IMR-90 (cell line): Measurements from ENCODE around the gene C19orf47. TPM values are rescaled to one million over a fixed set of nuclear protein-coding genes. Genes with fewer than 3 reads are reported as not detected.

Experiments
- ATAC-seq: fragments of 200-7000 bp; cut with Tn5 transposase; 2 replicates; pipeline ENCODE4 v1.9.1; 2020; ENCODE audit warnings: low read depth, mild to moderate bottlenecking, moderate library complexity
- BruUV-seq: library from RNA; stranded (reverse); fragments of 400-500 nt; replicated peaks from 2 replicates; lab custom pipeline; 2021; lab: Mats Ljungman, UMichigan
- CTCF ChIA-PET: fragments of 300-600 bp; formaldehyde crosslinking; extraction: SDS; loops from one replicate; lab custom pipeline; 2021; ENCODE audit warnings: antibody characterized with exemption; lab: Yijun Ruan, JAX
- POLR2A ChIA-PET: fragments of 300-600 bp; sonication (Branson Sonifier 250); formaldehyde crosslinking; loops from one replicate; lab custom pipeline; 2022; ENCODE audit warnings: antibody characterized with exemption; ENCODE audit not compliant: unreplicated experiment; lab: Charles Lee
- DNase-seq: peaks from one replicate; pipeline ENCODE4 v3.0.0; 2013
- H2AFZ ChIP-seq: replicated peaks from 2 replicates; pipeline ENCODE3; 2013; ENCODE audit warnings: low read length, mild to moderate bottlenecking; ENCODE audit not compliant: poor library complexity
- H2AK5ac ChIP-seq: 2 replicates; pipeline ENCODE4 v1.6.1; 2013; ENCODE audit warnings: low read depth, low read length, inconsistent platforms
- H2AK9ac ChIP-seq: replicated peaks from 2 replicates; pipeline ENCODE3; 2013; ENCODE audit warnings: mild to moderate bottlenecking, low read depth, low read length, moderate library complexity; ENCODE audit not compliant: poor library complexity
- H2BK120ac ChIP-seq: 2 replicates; pipeline ENCODE4 v1.6.1; 2013; ENCODE audit warnings: low read depth, low read length, inconsistent platforms
- H2BK15ac ChIP-seq: 3 replicates; pipeline ENCODE4 v1.6.1; 2013; ENCODE audit warnings: low read depth, low read length, inconsistent platforms
- H2BK20ac ChIP-seq: 2 replicates; pipeline ENCODE4 v1.6.1; 2013; ENCODE audit warnings: low read depth, mild to moderate bottlenecking, inconsistent platforms, low read length, moderate library complexity
- H2BK5ac ChIP-seq: 2 replicates; pipeline ENCODE4 v1.6.1; 2013; ENCODE audit warnings: mild to moderate bottlenecking, low read depth, low read length, inconsistent platforms; ENCODE audit not compliant: poor library complexity, severe bottlenecking
- H3K14ac ChIP-seq: replicated peaks from 2 replicates; pipeline ENCODE4 v1.6.1; 2013; ENCODE audit warnings: low read depth, low read length, inconsistent platforms
- H3K18ac ChIP-seq: 2 replicates; pipeline ENCODE4 v1.6.1; 2013; ENCODE audit warnings: low read depth, low read length, control low read depth
- H3K23ac ChIP-seq: 2 replicates; pipeline ENCODE4 v1.6.1; 2013; ENCODE audit warnings: low read depth, low read length, inconsistent platforms
- H3K27ac ChIP-seq: 2 replicates; pipeline ENCODE4 v1.5.1; 2013; ENCODE audit warnings: mild to moderate bottlenecking, control low read depth, low read length; ENCODE audit not compliant: insufficient read depth
- H3K27me3 ChIP-seq: 2 replicates; pipeline ENCODE4 v1.6.1; 2013; ENCODE audit warnings: low read length; ENCODE audit not compliant: control insufficient read depth, insufficient read depth
- H3K36me3 ChIP-seq: 2 replicates; pipeline ENCODE4 v1.6.1; 2013; ENCODE audit warnings: low read length, mixed read lengths; ENCODE audit not compliant: control insufficient read depth, insufficient read depth
- H3K4ac ChIP-seq: 2 replicates; pipeline ENCODE4 v1.6.1; 2013; ENCODE audit warnings: low read depth, low read length, inconsistent platforms
- H3K4me1 ChIP-seq: 2 replicates; pipeline ENCODE4 v1.6.1; 2013; ENCODE audit warnings: low read length, mixed read lengths; ENCODE audit not compliant: control insufficient read depth, insufficient read depth
- H3K4me2 ChIP-seq: 2 replicates; pipeline ENCODE4 v1.6.1; 2013; ENCODE audit warnings: low read depth, mild to moderate bottlenecking, control low read depth, low read length, moderate library complexity
- H3K4me3 ChIP-seq: 2 replicates; pipeline ENCODE4 v1.5.1; 2013; ENCODE audit warnings: low read depth, mild to moderate bottlenecking, control low read depth, low read length, moderate library complexity; ENCODE audit not compliant: insufficient read depth
- H3K56ac ChIP-seq: 2 replicates; pipeline ENCODE4 v1.6.1; 2013; ENCODE audit warnings: low read length, inconsistent platforms; ENCODE audit not compliant: insufficient read depth; ENCODE audit errors: extremely low read depth
- H3K79me1 ChIP-seq, 2 experiments: 2 replicates each; pipeline ENCODE4 v1.6.1; 2013; ENCODE audit warnings: low read length in 2 of 2, inconsistent platforms in 1 of 2, low read depth in 1 of 2
- H3K9ac ChIP-seq: 2 replicates; pipeline ENCODE4 v1.6.1; 2013; ENCODE audit warnings: low read depth, low read length, control low read depth
- H3K9me1 ChIP-seq: 2 replicates; pipeline ENCODE4 v1.6.1; 2013; ENCODE audit warnings: low read length, inconsistent platforms; ENCODE audit not compliant: insufficient read depth
- H3K9me3 ChIP-seq: 2 replicates; pipeline ENCODE4 v1.6.1; 2013; ENCODE audit warnings: low read length; ENCODE audit not compliant: control insufficient read depth, insufficient read depth
- H4K20me1 ChIP-seq: 2 replicates; pipeline ENCODE4 v1.6.1; 2013; ENCODE audit warnings: low read length, inconsistent platforms; ENCODE audit not compliant: insufficient read depth
- H4K5ac ChIP-seq: 2 replicates; pipeline ENCODE4 v1.6.1; 2013; ENCODE audit warnings: mild to moderate bottlenecking, low read depth, low read length, control low read depth
- H4K8ac ChIP-seq, 2 experiments: 2 replicates each; pipeline ENCODE4 v1.6.1; 2013; ENCODE audit warnings: low read depth in 2 of 2, low read length in 2 of 2, control low read depth in 1 of 2, inconsistent platforms in 1 of 2
- H4K91ac ChIP-seq: 2 replicates; pipeline ENCODE4 v1.6.1; 2013; ENCODE audit warnings: low read depth, low read length, inconsistent platforms; ENCODE audit not compliant: insufficient read depth
- FOS ChIP-seq: fragments of 150-350 bp; IDR thresholded peaks from 2 replicates; pipeline ENCODE4 v1.6.1; 2016; ENCODE audit warnings: low read depth, low read length
- RAD21 ChIP-seq: IDR thresholded peaks from 2 replicates; pipeline ENCODE4 v1.6.1; 2012; ENCODE audit warnings: low read length, improper control_type of control experiment
- RCOR1 ChIP-seq: IDR thresholded peaks from 2 replicates; pipeline ENCODE4 v1.6.1; 2012; ENCODE audit warnings: mild to moderate bottlenecking, low read length, improper control_type of control experiment; ENCODE audit not compliant: insufficient replicate concordance
- SMC3 ChIP-seq: fragments of 150-350 bp; IDR thresholded peaks from 2 replicates; pipeline ENCODE4 v1.6.1; 2016; ENCODE audit warnings: low read depth, mild to moderate bottlenecking, antibody characterized with exemption, low read length, moderate library complexity
- WGBS, 2 experiments: methylation state at CpG; one replicate each; pipeline versions ENCODE4 v1.1.5 to v1.1.7; 2013; ENCODE audit warnings: missing lambda C conversion rate in 2 of 2; ENCODE audit not compliant: insufficient read length in 1 of 2; ENCODE audit errors: extremely low coverage in 2 of 2; 5-methylcytosine and 5-hydroxymethylcytosine counted together
- dilution Hi-C: fragments of 300-500 bp; cut with HindIII; formaldehyde crosslinking; loops from one replicate; pipeline ENCODE4 v1.14.3; 2018; ENCODE audit warnings: low sequenced_read_pairs; ENCODE audit not compliant: unreplicated experiment
- in situ Hi-C: fragments of 300-500 bp; cut with MboI; formaldehyde crosslinking; loops from 3 replicates; pipeline ENCODE4 v1.14.3; 2019; ENCODE audit warnings: low sequenced_read_pairs, inconsistent platforms, mixed read lengths
- intact Hi-C: fragments of 100-400 bp; cut with micrococcal nuclease; formaldehyde crosslinking; loops from 2 replicates; pipeline ENCODE4 v1.10.0; 2022
- polyA plus RNA-seq, 3 experiments: library from polyadenylated mRNA; depleted of rRNA; stranded (reverse); fragments of >200 nt; gene quantifications; 2 replicates each; pipeline ENCODE4 v1.2.3, GENCODE V29; 2012; ENCODE audit warnings: low replicate concordance in 1 of 3
- total RNA-seq: library from RNA; depleted of rRNA; stranded (reverse); fragments of >200 nt; gene quantifications from 2 replicates; pipeline ENCODE4 v1.2.3, GENCODE V29; 2012
- TF ChIP-seq, protein P1 (sequence below): fragments of 150-350 bp; IDR thresholded peaks from 2 replicates; pipeline ENCODE4 v1.6.1; 2016; ENCODE audit warnings: low read depth, mild to moderate bottlenecking, low read length, moderate library complexity, borderline replicate concordance

C19orf47 gene
- total and polyA plus RNA-seq, 2 of the 4 experiments (the other 2 are of a cell fraction): 3.6 to 16.3 TPM

DNA sequence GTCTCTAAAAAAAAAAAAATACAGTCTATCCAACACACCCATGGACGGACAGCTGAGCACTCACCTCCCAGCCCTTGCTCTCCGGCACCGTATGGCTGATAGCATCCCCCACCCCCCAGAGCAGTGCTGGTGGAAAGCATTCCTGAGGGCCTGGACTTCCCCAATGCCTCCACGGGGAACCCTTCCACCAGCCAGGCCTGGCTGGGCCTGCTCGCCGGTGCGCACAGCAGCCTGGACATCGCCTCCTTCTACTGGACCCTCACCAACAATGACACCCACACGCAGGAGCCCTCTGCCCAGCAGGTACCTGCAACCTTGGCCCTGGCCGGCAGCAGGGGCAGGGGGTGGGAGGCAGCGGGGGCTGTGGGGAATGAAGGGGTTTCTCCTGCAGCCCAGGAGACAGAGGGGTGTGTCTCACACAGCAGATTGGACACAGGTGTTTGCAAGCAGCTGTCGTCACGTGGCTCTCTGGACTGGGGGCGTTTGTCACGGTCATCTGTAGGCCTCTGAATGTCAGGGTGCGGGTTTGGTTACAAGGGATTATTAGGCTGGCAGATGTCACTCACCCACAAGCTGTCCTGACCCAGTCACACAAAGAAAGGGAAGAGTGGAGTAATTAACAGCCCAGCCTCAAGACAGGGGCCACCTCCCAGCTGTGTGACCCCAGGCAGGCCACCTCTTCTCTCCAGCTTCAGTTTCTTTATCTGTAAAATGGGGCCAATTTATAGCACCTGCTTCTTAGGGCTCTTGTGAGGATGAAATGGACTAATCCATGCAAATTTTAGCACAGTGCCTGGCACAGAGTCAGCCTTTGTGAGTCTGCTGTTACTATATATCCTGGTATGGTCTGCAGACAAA, 19.6 kb upstream of the C19orf47 start:
- ChIA-PET POLR2A (no interaction called here), CTCF (no interaction called here)
- Histone ChIP-seq H2BK15ac (no peak overlapping the region), H2AFZ (no peak overlapping the region), H3K4me1 (peaks cover 10% of the 10 kb centered on the region), H3K23ac (no peak overlapping the region), H4K8ac (no peak overlapping the region), H3K9ac (no peak overlapping the region), H2BK5ac (no peak overlapping the region), H3K9me3 (no peaks in the 10 kb centered on the region), H3K27ac (no peak overlapping the region), H4K91ac (no peak overlapping the region), H3K79me1 (peaks cover 9 to 34% of the 10 kb centered on the region in 2 experiments), H3K4ac (no peak overlapping the region), H3K27me3 (no peaks in the 10 kb centered on the region), H2BK120ac (no peak overlapping the region), H2AK9ac (no peak overlapping the region), H3K18ac (no peak overlapping the region), H3K14ac (no peak overlapping the region), H2BK20ac (no peak overlapping the region), H4K20me1 (peaks cover 2% of the 10 kb centered on the region; the same call in 1 of the 2 replicates), H3K56ac (no peak overlapping the region), H3K4me2 (no peak overlapping the region), H3K9me1 (peaks cover 18% of the 10 kb centered on the region), H2AK5ac (no peak overlapping the region), H3K36me3 (peaks cover 47% of the 10 kb centered on the region), H4K5ac (no peak overlapping the region), H3K4me3 (no peak overlapping the region)
- intact Hi-C loops: no loop called here
- in situ Hi-C loops: no loop called here
- dilution Hi-C loops: no loop called here
- DNase-seq (no peak), ATAC-seq (no peak)
- no TSS peak for BruUV-seq
- 50% methylated on average over 1 of the region's 16 CpGs; no CpG with 5 or more reads in 1 of the 2 experiments for WGBS, 2 experiments
- TF ChIP-seq RCOR1 (no peak), RAD21 (no peak), SMC3 (no peak), FOS (no peak)
- TF ChIP-seq, protein P1, sequence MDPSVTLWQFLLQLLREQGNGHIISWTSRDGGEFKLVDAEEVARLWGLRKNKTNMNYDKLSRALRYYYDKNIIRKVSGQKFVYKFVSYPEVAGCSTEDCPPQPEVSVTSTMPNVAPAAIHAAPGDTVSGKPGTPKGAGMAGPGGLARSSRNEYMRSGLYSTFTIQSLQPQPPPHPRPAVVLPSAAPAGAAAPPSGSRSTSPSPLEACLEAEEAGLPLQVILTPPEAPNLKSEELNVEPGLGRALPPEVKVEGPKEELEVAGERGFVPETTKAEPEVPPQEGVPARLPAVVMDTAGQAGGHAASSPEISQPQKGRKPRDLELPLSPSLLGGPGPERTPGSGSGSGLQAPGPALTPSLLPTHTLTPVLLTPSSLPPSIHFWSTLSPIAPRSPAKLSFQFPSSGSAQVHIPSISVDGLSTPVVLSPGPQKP: no peak
